Activated CD4-positive, alpha-beta T cell treated with anti-CD3 and anti-CD28 coated beads, Interleukin-2, amount 10 ng/mL, durations not matched to agents 7 days and 5 days (primary cell): ENCODE results near the gene SOAT2. TPM values are rescaled to one million over a fixed set of nuclear protein-coding genes. Genes with fewer than 3 reads are reported as not detected.

Experiments used
- CTCF ChIA-PET: fragments of 350-600 bp; sonication (Branson Sonifier 250); formaldehyde crosslinking; loops from one replicate; lab custom pipeline; 2021; ENCODE audit warnings: antibody characterized with exemption; lab: Charles Lee
- POLR2A ChIA-PET: fragments of 350-600 bp; sonication (Branson Sonifier 250); formaldehyde crosslinking; loops from one replicate; lab custom pipeline; 2021; ENCODE audit warnings: antibody characterized with exemption; lab: Charles Lee
- DNase-seq: peaks from one replicate; pipeline ENCODE4 v3.0.0-alpha.2; 2020
- H3K27ac Mint-ChIP-seq: one replicate; pipeline ENCODE4 v1.8.0; 2021; ENCODE audit warnings: mild to moderate bottlenecking, moderate library complexity, mixed read lengths
- H3K27me3 Mint-ChIP-seq: one replicate; pipeline ENCODE4 v1.8.0; 2021; ENCODE audit warnings: mixed read lengths
- H3K36me3 Mint-ChIP-seq: one replicate; pipeline ENCODE4 v1.8.0; 2021; ENCODE audit warnings: low read depth, mixed read lengths
- H3K4me1 Mint-ChIP-seq: one replicate; pipeline ENCODE4 v1.8.0; 2021; ENCODE audit warnings: mixed read lengths
- H3K4me3 Mint-ChIP-seq: one replicate; pipeline ENCODE4 v1.8.0; 2021; ENCODE audit warnings: mild to moderate bottlenecking, moderate library complexity, mixed read lengths
- H3K9me3 Mint-ChIP-seq: one replicate; pipeline ENCODE4 v1.8.0; 2021; ENCODE audit warnings: mixed read lengths
- total RNA-seq, 2 experiments: library from RNA; stranded (reverse); gene quantifications; one replicate each; pipeline ENCODE4 v1.2.3, GENCODE V29; 2021

The SOAT2 gene
- total RNA-seq, 2 experiments from 2014 or later = 1.0 to 1.7 TPM

- Mint-ChIP-seq H3K36me3 (peaks cover 19% of the 10 kb centered on the region), H3K27ac (peak overlapping the region; percentile 33), H3K9me3 (no peaks in the 10 kb centered on the region), H3K4me3 (no peak overlapping the region), H3K27me3 (no peaks in the 10 kb centered on the region), H3K4me1 (peaks cover 7% of the 10 kb centered on the region)
- no peak for DNase-seq
- POLR2A ChIA-PET = interaction anchor here (0.8 kb wide), 1 partner anchor 12 kb away, joined by 3 read pairs; the partner anchor contains the start of gene SPRYD3
- CTCF ChIA-PET = interaction anchor here (0.6 to 6.5 kb wide), 14 partner anchors 8 to 278 kb away, joined by 3 to 99 read pairs (median 6); partner anchors contain the start of genes AAAS, IGFBP6, SOAT2 and SPRYD3
Observed at GRCh38 chr12:53067074-53067992, 36.0 kb upstream of the SOAT2 start.

GRCh38 chr12:53067993-53068770 lies 35.1 kb upstream of the SOAT2 start:
- H3K27ac Mint-ChIP-seq = no peak overlapping the region
- CTCF ChIA-PET = interaction anchor here (0.6 to 5.1 kb wide), 6 partner anchors 10 to 31 kb away, joined by 3 to 39 read pairs (median 4); partner anchors contain the start of gene SPRYD3
- POLR2A ChIA-PET = interaction anchor here (0.8 kb wide), 1 partner anchor 11 kb away, joined by 3 read pairs; the partner anchor contains the start of gene SPRYD3
- peaks cover 10% of the 10 kb centered on the region for H3K4me1 Mint-ChIP-seq
- H3K27me3 Mint-ChIP-seq = no peaks in the 10 kb centered on the region
- H3K36me3 Mint-ChIP-seq = peaks cover 24% of the 10 kb centered on the region
- no peak for DNase-seq
- no peaks in the 10 kb centered on the region for H3K9me3 Mint-ChIP-seq
- no peak overlapping the region for H3K4me3 Mint-ChIP-seq

GRCh38 chr12:53068811-53069585 lies 34.3 kb upstream of the SOAT2 start:
- DNase-seq = no peak
- POLR2A ChIA-PET = no interaction called here
- no peak overlapping the region for H3K27ac Mint-ChIP-seq

DNA sequence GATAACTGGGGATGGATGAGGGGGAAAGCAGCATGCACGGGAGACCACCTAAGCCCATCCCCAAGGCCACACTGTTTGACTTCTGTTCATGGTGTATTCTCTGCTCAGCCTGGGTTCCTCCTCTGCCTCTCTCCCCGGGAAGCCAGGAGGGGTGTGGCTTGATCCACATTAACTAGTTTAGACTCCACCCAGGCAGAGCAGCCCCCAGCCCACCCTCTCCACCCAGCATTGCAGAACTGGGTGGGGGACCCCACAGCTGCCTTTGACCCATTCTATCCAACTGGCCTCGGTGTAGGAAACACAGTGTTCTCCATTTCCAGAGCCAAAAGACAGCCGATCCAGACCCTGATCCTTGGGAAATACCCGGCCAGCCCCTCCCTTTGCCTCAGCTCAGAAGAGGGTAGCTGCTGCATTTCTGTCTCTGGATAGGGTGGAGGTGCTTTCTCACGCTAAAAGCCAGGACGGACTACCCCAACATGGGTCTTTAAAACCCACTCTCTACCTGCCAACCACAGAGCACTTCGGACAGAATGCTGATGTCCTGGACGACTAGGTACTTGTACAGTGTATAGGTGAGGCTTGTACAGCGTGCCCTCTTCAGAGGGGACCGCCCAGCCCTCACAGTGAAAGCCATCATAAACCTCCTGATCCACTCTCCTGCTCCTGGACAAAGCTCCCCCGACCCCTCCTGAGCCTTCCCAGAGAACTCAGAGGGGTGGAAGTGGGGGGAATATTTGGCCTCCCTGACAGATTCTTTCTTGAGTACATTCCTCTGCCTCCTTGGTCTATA lies 33.5 kb upstream of the SOAT2 start:
- DNase-seq = no peak
- Mint-ChIP-seq H3K36me3 (peaks cover 33% of the 10 kb centered on the region), H3K4me3 (no peak overlapping the region), H3K4me1 (peaks cover 10% of the 10 kb centered on the region), H3K27ac (no peak overlapping the region), H3K27me3 (no peaks in the 10 kb centered on the region), H3K9me3 (no peaks in the 10 kb centered on the region)
- ChIA-PET CTCF (interaction anchor here (1.7 to 5.1 kb wide), 2 partner anchors 10 to 33 kb away, joined by 3 to 39 read pairs; partner anchors contain the start of genes SOAT2 and SPRYD3), POLR2A (no interaction called here)

More at GRCh38 chr12:53068811-53069585, 34.3 kb upstream of the SOAT2 start:
- Mint-ChIP-seq H3K9me3 (no peaks in the 10 kb centered on the region), H3K27me3 (no peaks in the 10 kb centered on the region), H3K4me1 (peaks cover 10% of the 10 kb centered on the region), H3K4me3 (no peak overlapping the region), H3K36me3 (peaks cover 28% of the 10 kb centered on the region)
- CTCF ChIA-PET = interaction anchor here (0.6 to 5.1 kb wide), 6 partner anchors 9 to 33 kb away, joined by 3 to 39 read pairs (median 4); partner anchors contain the start of gene SPRYD3

DNA sequence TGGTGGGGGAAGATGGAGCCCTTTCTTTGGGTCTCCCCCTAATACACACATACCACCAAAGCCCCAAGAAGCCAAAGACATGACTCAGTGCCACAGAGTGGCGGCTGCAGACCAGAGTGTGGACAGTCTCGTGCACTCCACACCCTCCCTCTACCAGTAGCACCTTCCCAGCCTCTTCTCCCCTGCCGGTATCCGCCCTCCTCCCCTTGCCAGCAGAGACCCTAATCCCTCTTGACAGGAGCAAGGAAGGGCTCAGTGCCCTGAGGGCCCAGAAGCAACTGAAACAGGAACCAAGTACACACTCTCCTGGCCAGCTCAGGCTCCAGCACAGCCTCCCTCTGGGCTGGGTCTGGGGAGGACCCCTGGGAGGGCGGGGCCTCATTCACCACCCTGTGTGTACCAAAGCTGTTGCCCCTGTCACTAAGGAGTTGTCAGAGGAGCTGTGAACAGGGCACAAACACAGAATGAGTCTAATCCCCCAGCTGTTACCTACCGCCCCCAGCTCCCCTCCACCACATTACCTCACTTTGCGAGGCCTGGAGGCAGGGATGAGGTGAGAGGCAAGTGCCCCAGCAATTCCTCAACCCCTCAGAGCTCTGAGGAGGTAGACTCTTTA lies 32.3 kb upstream of the SOAT2 start:
- ChIA-PET POLR2A (no interaction called here), CTCF (interaction anchor here (0.7 to 1.7 kb wide), 2 partner anchors 8 to 32 kb away, joined by 3 read pairs; partner anchors contain the start of genes SOAT2 and SPRYD3)
- H3K4me3 Mint-ChIP-seq = no peak overlapping the region
- H3K36me3 Mint-ChIP-seq = peaks cover 36% of the 10 kb centered on the region
- peaks cover 8% of the 10 kb centered on the region for H3K4me1 Mint-ChIP-seq
- no peaks in the 10 kb centered on the region for H3K9me3 Mint-ChIP-seq
- H3K27me3 Mint-ChIP-seq = no peaks in the 10 kb centered on the region
- no peak overlapping the region for H3K27ac Mint-ChIP-seq
- no peak for DNase-seq

GRCh38 chr12:53071591-53072551 lies 31.4 kb upstream of the SOAT2 start:
- H3K27ac Mint-ChIP-seq = peak overlapping the region; percentile 64
- H3K4me1 Mint-ChIP-seq = peaks cover 5% of the 10 kb centered on the region
- H3K4me3 Mint-ChIP-seq = no peak overlapping the region
- ChIA-PET CTCF (interaction anchor here (0.7 to 1.7 kb wide), 2 partner anchors 7 to 31 kb away, joined by 3 read pairs; partner anchors contain the start of genes SOAT2 and SPRYD3), POLR2A (no interaction called here)
- peaks cover 40% of the 10 kb centered on the region for H3K36me3 Mint-ChIP-seq
- no peaks in the 10 kb centered on the region for H3K27me3 Mint-ChIP-seq
- H3K9me3 Mint-ChIP-seq = no peaks in the 10 kb centered on the region
- DNase-seq = no peak

GRCh38 chr12:53073881-53074280 lies 29.4 kb upstream of the SOAT2 start:
- no peak for DNase-seq
- H3K9me3 Mint-ChIP-seq = no peaks in the 10 kb centered on the region
- ChIA-PET CTCF (interaction anchor here (0.8 to 4.2 kb wide), 5 partner anchors 8 to 58 kb away, joined by 3 to 31 read pairs (median 3); no protein-coding TSS in a partner anchor), POLR2A (no interaction called here)
- H3K36me3 Mint-ChIP-seq = peaks cover 49% of the 10 kb centered on the region
- H3K4me3 Mint-ChIP-seq = no peak overlapping the region
- peaks cover 24% of the 10 kb centered on the region for H3K4me1 Mint-ChIP-seq
- no peaks in the 10 kb centered on the region for H3K27me3 Mint-ChIP-seq
- H3K27ac Mint-ChIP-seq = no peak overlapping the region

- no peak overlapping the region for H3K27ac Mint-ChIP-seq
- H3K4me1 Mint-ChIP-seq = peaks cover 26% of the 10 kb centered on the region
- no peaks in the 10 kb centered on the region for H3K27me3 Mint-ChIP-seq
- CTCF ChIA-PET = interaction anchor here (0.8 to 4.2 kb wide), 3 partner anchors 9 to 27 kb away, joined by 3 to 31 read pairs (median 3); no protein-coding TSS in a partner anchor
- H3K9me3 Mint-ChIP-seq = no peaks in the 10 kb centered on the region
- POLR2A ChIA-PET = no interaction called here
- no peak overlapping the region for H3K4me3 Mint-ChIP-seq
- peaks cover 49% of the 10 kb centered on the region for H3K36me3 Mint-ChIP-seq
- no peak for DNase-seq
Observed at GRCh38 chr12:53074283-53074998, 28.8 kb upstream of the SOAT2 start.

GRCh38 chr12:53074999-53075370 lies 28.3 kb upstream of the SOAT2 start:
- Mint-ChIP-seq H3K27me3 (no peaks in the 10 kb centered on the region), H3K4me1 (peaks cover 31% of the 10 kb centered on the region), H3K36me3 (peaks cover 49% of the 10 kb centered on the region), H3K4me3 (no peak overlapping the region), H3K9me3 (no peaks in the 10 kb centered on the region), H3K27ac (no peak overlapping the region)
- ChIA-PET POLR2A (no interaction called here), CTCF (interaction anchor here (2.7 to 4.2 kb wide), 2 partner anchors 9 to 24 kb away, joined by 14 to 31 read pairs; partner anchors contain the start of gene IGFBP6)
- DNase-seq = no peak
